HEK293 (cell line): ENCODE data around the gene CD48.
A peak's percentile ranks its signal among the peaks of the same experiment; 100 is the strongest.

ENCODE experiments used
- CTCF ChIA-PET: fragments of 350-600 bp; formaldehyde crosslinking; extraction: SDS; loops from one replicate; lab custom pipeline; 2021; ENCODE audit warnings: antibody characterized with exemption; lab: Yijun Ruan, JAX
- POLR2A ChIA-PET: fragments of 300-600 bp; formaldehyde crosslinking; extraction: SDS; loops from one replicate; lab custom pipeline; 2020; ENCODE audit warnings: antibody characterized with exemption, inconsistent platforms; lab: Yijun Ruan, JAX
- H3K27ac ChIP-seq: fragments of 200-500 bp; sonication (Bioruptor generic); 2 replicates; pipeline ENCODE4 v1.5.1; 2014; ENCODE audit warnings: low read depth, low read length, control low read depth, inconsistent platforms; ENCODE audit errors: extremely low read depth
- H3K36me3 ChIP-seq, 2 experiments: fragments of 200-500 bp in 1 of 2; sonication (Bioruptor generic) in 1 of 2; 1 replicate in 1 of 2; 2 replicates in 1 of 2; pipeline ENCODE4 v1.5.1; 2014 to 2017; ENCODE audit warnings: inconsistent platforms in 2 of 2, low read length in 2 of 2; ENCODE audit not compliant: control insufficient read depth in 2 of 2, insufficient read depth in 1 of 2
- H3K4me1 ChIP-seq: fragments of 200-500 bp; sonication (Bioruptor generic); 2 replicates; pipeline ENCODE4 v1.5.1; 2014; ENCODE audit warnings: mild to moderate bottlenecking, low read length, inconsistent platforms; ENCODE audit not compliant: control insufficient read depth, insufficient read depth
- H3K4me3 ChIP-seq: 2 replicates; pipeline ENCODE4 v1.5.1; 2011; ENCODE audit warnings: low read depth, mild to moderate bottlenecking, control low read depth, low read length, moderate library complexity
- H3K9me3 ChIP-seq: fragments of 200-500 bp; sonication (Bioruptor generic); 2 replicates; pipeline ENCODE4 v1.5.1; 2014; ENCODE audit warnings: low read depth, low read length, inconsistent platforms; ENCODE audit not compliant: control insufficient read depth, insufficient read depth
- ELK4 ChIP-seq: IDR thresholded peaks from 2 replicates; pipeline ENCODE4 v1.6.1; 2011; ENCODE audit warnings: mild to moderate bottlenecking, low read depth, low read length, borderline replicate concordance
- KLF17 ChIP-seq: fragments of 450-650 bp; formaldehyde crosslinking; IDR thresholded peaks from 2 replicates; pipeline ENCODE4 v1.5.1; 2016; ENCODE audit warnings: missing biosample characterization, missing genetic modification characterization
- MZF1 ChIP-seq: fragments of 450-650 bp; formaldehyde crosslinking; IDR thresholded peaks from 2 replicates; pipeline ENCODE4 v1.5.1; 2017; ENCODE audit warnings: missing biosample characterization, missing genetic modification characterization, borderline replicate concordance
- ZNF157 ChIP-seq: fragments of 450-650 bp; formaldehyde crosslinking; IDR thresholded peaks from 2 replicates; pipeline ENCODE4 v1.5.1; 2016; ENCODE audit warnings: missing biosample characterization, missing genetic modification characterization
- ZNF175 ChIP-seq: fragments of 450-650 bp; formaldehyde crosslinking; IDR thresholded peaks from 2 replicates; pipeline ENCODE4 v1.5.1; 2016; ENCODE audit warnings: missing biosample characterization, missing genetic modification characterization
- ZNF202 ChIP-seq: fragments of 450-650 bp; formaldehyde crosslinking; IDR thresholded peaks from 2 replicates; pipeline ENCODE4 v1.5.1; 2016; ENCODE audit warnings: missing biosample characterization, missing genetic modification characterization, borderline replicate concordance
- ZNF311 ChIP-seq: fragments of 450-650 bp; formaldehyde crosslinking; IDR thresholded peaks from 2 replicates; pipeline ENCODE4 v1.5.1; 2017; ENCODE audit warnings: missing biosample characterization, missing genetic modification characterization, borderline replicate concordance
- ZNF335 ChIP-seq: fragments of 450-650 bp; formaldehyde crosslinking; conservative IDR thresholded peaks from 2 replicates; pipeline ENCODE4 v1.5.1; 2016; ENCODE audit warnings: missing biosample characterization, missing genetic modification characterization
- ZNF423 ChIP-seq: fragments of 450-650 bp; formaldehyde crosslinking; IDR thresholded peaks from 2 replicates; pipeline ENCODE4 v1.5.1; 2016; ENCODE audit warnings: missing biosample characterization, missing genetic modification characterization
- ZNF529 ChIP-seq: fragments of 450-650 bp; formaldehyde crosslinking; IDR thresholded peaks from 2 replicates; pipeline ENCODE4 v1.5.1; 2017; ENCODE audit warnings: missing genetic modification characterization, missing biosample characterization; ENCODE audit not compliant: insufficient replicate concordance
- ZNF555 ChIP-seq: fragments of 450-650 bp; formaldehyde crosslinking; conservative IDR thresholded peaks from 2 replicates; pipeline ENCODE4 v1.5.1; 2017; ENCODE audit warnings: missing biosample characterization, mild to moderate bottlenecking, missing genetic modification characterization, inconsistent platforms
- ZNF561 ChIP-seq: fragments of 450-650 bp; IDR thresholded peaks from 2 replicates; pipeline ENCODE4 v1.5.1; 2018; ENCODE audit warnings: missing biosample characterization, missing genetic modification characterization, borderline replicate concordance
- ZNF624 ChIP-seq: fragments of 450-650 bp; formaldehyde crosslinking; IDR thresholded peaks from 2 replicates; pipeline ENCODE4 v1.5.1; 2017; ENCODE audit warnings: missing biosample characterization, missing genetic modification characterization
- ZNF654 ChIP-seq: fragments of 450-650 bp; formaldehyde crosslinking; IDR thresholded peaks from 2 replicates; pipeline ENCODE4 v1.5.1; 2016; ENCODE audit warnings: low read depth, missing biosample characterization, missing genetic modification characterization
- ZNF658 ChIP-seq: fragments of 450-650 bp; formaldehyde crosslinking; IDR thresholded peaks from 2 replicates; pipeline ENCODE4; 2016; ENCODE audit warnings: missing biosample characterization, missing genetic modification characterization
- ZNF660 ChIP-seq: fragments of 450-650 bp; IDR thresholded peaks from 2 replicates; pipeline ENCODE4 v1.5.1; 2018; ENCODE audit warnings: missing biosample characterization, mild to moderate bottlenecking, missing genetic modification characterization
- ZNF692 ChIP-seq: fragments of 450-650 bp; formaldehyde crosslinking; IDR thresholded peaks from 2 replicates; pipeline ENCODE4 v1.5.1; 2016; ENCODE audit warnings: missing biosample characterization, missing genetic modification characterization
- TF ChIP-seq, protein P1 (sequence below): fragments of 450-650 bp; formaldehyde crosslinking; IDR thresholded peaks from 2 replicates; pipeline ENCODE4 v1.5.1; 2016; ENCODE audit warnings: missing biosample characterization, missing genetic modification characterization
- TF ChIP-seq, protein P2 (sequence below): fragments of 450-650 bp; IDR thresholded peaks from 2 replicates; pipeline ENCODE4 v1.5.1; 2018; ENCODE audit warnings: missing biosample characterization, mild to moderate bottlenecking, missing genetic modification characterization
- TF ChIP-seq, protein P3 (sequence below): fragments of 450-650 bp; formaldehyde crosslinking; IDR thresholded peaks from 2 replicates; pipeline ENCODE4; 2016; ENCODE audit warnings: missing biosample characterization, missing genetic modification characterization
- TF ChIP-seq, protein P4 (sequence below): fragments of 450-650 bp; IDR thresholded peaks from 2 replicates; pipeline ENCODE4 v1.5.1; 2018; ENCODE audit warnings: missing biosample characterization, missing genetic modification characterization
- TF ChIP-seq, protein P5 (sequence below): fragments of 450-650 bp; formaldehyde crosslinking; IDR thresholded peaks from 2 replicates; pipeline ENCODE4 v1.5.1; 2016; ENCODE audit warnings: missing biosample characterization, missing genetic modification characterization
- TF ChIP-seq, protein P6 (sequence below): fragments of 450-650 bp; formaldehyde crosslinking; IDR thresholded peaks from 2 replicates; pipeline ENCODE4 v1.5.1; 2016; ENCODE audit warnings: missing biosample characterization, missing genetic modification characterization

CD48 gene

DNA sequence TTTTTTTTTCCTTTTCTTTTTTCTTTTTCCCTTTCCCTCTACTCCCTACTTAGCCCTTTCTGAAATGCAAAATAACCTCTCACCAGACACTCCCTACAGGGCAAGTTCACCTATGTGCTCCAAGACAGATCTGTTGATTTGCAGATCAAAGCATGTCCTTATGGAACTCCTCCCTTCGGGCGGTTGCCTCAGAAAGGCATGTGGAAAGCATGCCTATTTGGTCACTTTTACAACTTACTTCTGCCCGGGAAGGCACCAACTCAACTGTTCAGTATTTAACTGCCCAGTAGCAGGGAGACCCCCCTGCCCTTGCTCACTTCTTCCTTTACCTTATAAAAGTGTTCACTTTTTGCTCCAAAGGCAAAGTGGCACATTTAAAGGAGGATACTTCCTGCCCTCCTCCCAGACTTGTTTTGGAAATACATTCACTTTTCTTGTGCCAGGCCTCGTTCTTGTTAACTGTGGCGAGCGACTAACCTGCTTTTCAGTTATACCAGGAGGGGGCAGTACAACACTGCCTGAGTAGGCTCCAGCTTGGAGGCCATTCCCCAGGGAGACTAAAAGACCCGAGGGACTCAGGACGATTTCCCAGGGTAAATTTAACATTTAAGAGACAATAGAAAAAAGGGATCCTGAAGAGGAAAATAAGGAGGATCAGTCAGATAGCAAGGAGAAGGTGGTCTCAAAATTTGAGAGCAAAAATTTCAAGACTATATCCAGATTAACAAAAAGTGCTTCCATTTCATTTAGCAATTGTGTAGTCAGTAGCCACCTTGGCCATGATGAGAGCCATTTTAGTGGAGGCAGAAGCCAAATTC, 15.1 kb upstream of the CD48 start:
- ChIA-PET CTCF (interaction anchor here (0.5 to 5.2 kb wide), 25 partner anchors 11 to 493 kb away, joined by 3 to 62 read pairs (median 4); partner anchors contain the start of genes ITLN2 and SLAMF7), POLR2A (no interaction called here)
- H3K4me3 ChIP-seq = no peak overlapping the region
- H3K36me3 ChIP-seq = no peaks in the 10 kb centered on the region
- H3K9me3 ChIP-seq = no peaks in the 10 kb centered on the region
- H3K27ac ChIP-seq = no peak overlapping the region
- no peaks in the 10 kb centered on the region for H3K4me1 ChIP-seq
- TF ChIP-seq ZNF658 = no peak
- TF ChIP-seq, protein P1, sequence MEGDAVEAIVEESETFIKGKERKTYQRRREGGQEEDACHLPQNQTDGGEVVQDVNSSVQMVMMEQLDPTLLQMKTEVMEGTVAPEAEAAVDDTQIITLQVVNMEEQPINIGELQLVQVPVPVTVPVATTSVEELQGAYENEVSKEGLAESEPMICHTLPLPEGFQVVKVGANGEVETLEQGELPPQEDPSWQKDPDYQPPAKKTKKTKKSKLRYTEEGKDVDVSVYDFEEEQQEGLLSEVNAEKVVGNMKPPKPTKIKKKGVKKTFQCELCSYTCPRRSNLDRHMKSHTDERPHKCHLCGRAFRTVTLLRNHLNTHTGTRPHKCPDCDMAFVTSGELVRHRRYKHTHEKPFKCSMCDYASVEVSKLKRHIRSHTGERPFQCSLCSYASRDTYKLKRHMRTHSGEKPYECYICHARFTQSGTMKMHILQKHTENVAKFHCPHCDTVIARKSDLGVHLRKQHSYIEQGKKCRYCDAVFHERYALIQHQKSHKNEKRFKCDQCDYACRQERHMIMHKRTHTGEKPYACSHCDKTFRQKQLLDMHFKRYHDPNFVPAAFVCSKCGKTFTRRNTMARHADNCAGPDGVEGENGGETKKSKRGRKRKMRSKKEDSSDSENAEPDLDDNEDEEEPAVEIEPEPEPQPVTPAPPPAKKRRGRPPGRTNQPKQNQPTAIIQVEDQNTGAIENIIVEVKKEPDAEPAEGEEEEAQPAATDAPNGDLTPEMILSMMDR (tag by site-specific recombination) = peak; percentile 68
- TF ChIP-seq ZNF175 = no peak
- TF ChIP-seq ZNF529 = no peak
- 0 out of 2 replicates have a peak, but pooled peaks have one; percentile 15 for TF ChIP-seq ZNF692 (tag by site-specific recombination)
- TF ChIP-seq, protein P2, sequence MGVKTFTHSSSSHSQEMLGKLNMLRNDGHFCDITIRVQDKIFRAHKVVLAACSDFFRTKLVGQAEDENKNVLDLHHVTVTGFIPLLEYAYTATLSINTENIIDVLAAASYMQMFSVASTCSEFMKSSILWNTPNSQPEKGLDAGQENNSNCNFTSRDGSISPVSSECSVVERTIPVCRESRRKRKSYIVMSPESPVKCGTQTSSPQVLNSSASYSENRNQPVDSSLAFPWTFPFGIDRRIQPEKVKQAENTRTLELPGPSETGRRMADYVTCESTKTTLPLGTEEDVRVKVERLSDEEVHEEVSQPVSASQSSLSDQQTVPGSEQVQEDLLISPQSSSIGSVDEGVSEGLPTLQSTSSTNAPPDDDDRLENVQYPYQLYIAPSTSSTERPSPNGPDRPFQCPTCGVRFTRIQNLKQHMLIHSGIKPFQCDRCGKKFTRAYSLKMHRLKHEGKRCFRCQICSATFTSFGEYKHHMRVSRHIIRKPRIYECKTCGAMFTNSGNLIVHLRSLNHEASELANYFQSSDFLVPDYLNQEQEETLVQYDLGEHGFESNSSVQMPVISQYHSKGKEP (tag by site-specific recombination) = no peak
- TF ChIP-seq, protein P3, sequence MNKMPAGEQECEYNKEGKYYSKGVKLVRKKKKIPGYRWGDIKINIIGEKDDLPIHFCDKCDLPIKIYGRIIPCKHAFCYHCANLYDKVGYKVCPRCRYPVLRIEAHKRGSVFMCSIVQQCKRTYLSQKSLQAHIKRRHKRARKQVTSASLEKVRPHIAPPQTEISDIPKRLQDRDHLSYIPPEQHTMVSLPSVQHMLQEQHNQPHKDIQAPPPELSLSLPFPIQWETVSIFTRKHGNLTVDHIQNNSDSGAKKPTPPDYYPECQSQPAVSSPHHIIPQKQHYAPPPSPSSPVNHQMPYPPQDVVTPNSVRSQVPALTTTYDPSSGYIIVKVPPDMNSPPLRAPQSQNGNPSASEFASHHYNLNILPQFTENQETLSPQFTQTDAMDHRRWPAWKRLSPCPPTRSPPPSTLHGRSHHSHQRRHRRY (tag by site-specific recombination) = no peak
- peak; percentile 56 for TF ChIP-seq ZNF335 (tag by site-specific recombination)
- TF ChIP-seq ZNF311 (tag by site-specific recombination) = no peak
- TF ChIP-seq ZNF654 (tag by site-specific recombination) = peak; percentile 97
- TF ChIP-seq, protein P4, sequence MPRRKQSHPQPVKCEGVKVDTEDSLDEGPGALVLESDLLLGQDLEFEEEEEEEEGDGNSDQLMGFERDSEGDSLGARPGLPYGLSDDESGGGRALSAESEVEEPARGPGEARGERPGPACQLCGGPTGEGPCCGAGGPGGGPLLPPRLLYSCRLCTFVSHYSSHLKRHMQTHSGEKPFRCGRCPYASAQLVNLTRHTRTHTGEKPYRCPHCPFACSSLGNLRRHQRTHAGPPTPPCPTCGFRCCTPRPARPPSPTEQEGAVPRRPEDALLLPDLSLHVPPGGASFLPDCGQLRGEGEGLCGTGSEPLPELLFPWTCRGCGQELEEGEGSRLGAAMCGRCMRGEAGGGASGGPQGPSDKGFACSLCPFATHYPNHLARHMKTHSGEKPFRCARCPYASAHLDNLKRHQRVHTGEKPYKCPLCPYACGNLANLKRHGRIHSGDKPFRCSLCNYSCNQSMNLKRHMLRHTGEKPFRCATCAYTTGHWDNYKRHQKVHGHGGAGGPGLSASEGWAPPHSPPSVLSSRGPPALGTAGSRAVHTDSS (tag by site-specific recombination) = no peak
- TF ChIP-seq, protein P5, sequence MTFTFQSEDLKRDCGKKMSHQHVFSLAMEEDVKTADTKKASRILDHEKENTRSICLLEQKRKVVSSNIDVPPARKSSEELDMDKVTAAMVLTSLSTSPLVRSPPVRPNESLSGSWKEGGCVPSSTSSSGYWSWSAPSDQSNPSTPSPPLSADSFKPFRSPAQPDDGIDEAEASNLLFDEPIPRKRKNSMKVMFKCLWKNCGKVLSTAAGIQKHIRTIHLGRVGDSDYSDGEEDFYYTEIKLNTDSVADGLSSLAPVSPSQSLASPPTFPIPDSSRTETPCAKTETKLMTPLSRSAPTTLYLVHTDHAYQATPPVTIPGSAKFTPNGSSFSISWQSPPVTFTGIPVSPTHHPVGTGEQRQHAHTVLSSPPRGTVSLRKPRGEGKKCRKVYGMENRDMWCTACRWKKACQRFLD (tag by site-specific recombination) = no peak
- TF ChIP-seq ZNF555 (tag by site-specific recombination) = no peak
- TF ChIP-seq, protein P6, sequence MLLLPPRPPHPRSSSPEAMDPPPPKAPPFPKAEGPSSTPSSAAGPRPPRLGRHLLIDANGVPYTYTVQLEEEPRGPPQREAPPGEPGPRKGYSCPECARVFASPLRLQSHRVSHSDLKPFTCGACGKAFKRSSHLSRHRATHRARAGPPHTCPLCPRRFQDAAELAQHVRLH (tag by site-specific recombination) = no peak
- peak; percentile 75; the same call in 1 of the 2 replicates for TF ChIP-seq ZNF660 (tag by site-specific recombination)
- TF ChIP-seq ZNF157 (tag by site-specific recombination) = no peak
- TF ChIP-seq ZNF202 (tag by site-specific recombination) = no peak
- no peak for TF ChIP-seq ZNF624 (tag by site-specific recombination)
- no peak for TF ChIP-seq MZF1 (tag by site-specific recombination)
- TF ChIP-seq KLF17 (tag by site-specific recombination) = no peak
- peak; percentile 68 for TF ChIP-seq ZNF423 (tag by site-specific recombination)
- TF ChIP-seq ZNF561 = peak; percentile 51; the same call in 1 of the 2 replicates
- TF ChIP-seq ELK4 = no peak
